OCI-LY7 (cell line): ENCODE data around the gene REG4. TPM values are rescaled to one million over a fixed set of nuclear protein-coding genes. Genes with fewer than 3 reads are reported as not detected.

Experiments used
- BruUV-seq: library from RNA; stranded (reverse); fragments of 400-500 nt; replicated peaks from 2 replicates; lab custom pipeline; 2021; lab: Mats Ljungman, UMichigan
- CTCF ChIA-PET: fragments of 300-600 bp; sonication (Branson Sonifier 250); formaldehyde crosslinking; loops from one replicate; lab custom pipeline; 2022; ENCODE audit warnings: antibody characterized with exemption; ENCODE audit not compliant: unreplicated experiment; lab: Charles Lee
- POLR2A ChIA-PET: fragments of 300-600 bp; sonication (Branson Sonifier 250); formaldehyde crosslinking; loops from one replicate; lab custom pipeline; 2022; ENCODE audit warnings: antibody characterized with exemption; lab: Charles Lee
- DNase-seq: peaks from one replicate; pipeline ENCODE4 v3.0.0-alpha.2; 2015; ENCODE audit warnings: low spot score
- H2AFZ ChIP-seq: fragments of 200-600 bp; sonication (generic), shearing (Covaris generic); 2 replicates; pipeline ENCODE4 v1.6.1; 2014; ENCODE audit warnings: mild to moderate bottlenecking, antibody characterized with exemption, low read length, moderate library complexity
- H3K27ac ChIP-seq: fragments of 200-600 bp; sonication (generic); 2 replicates; pipeline ENCODE4 v1.5.1; 2014; ENCODE audit warnings: mixed run types, low read depth, mild to moderate bottlenecking, moderate library complexity, low read length, inconsistent platforms; ENCODE audit not compliant: poor library complexity, severe bottlenecking
- H3K36me3 ChIP-seq: fragments of 200-600 bp; sonication (generic); 2 replicates; pipeline ENCODE4 v1.6.1; 2014; ENCODE audit warnings: mild to moderate bottlenecking, antibody characterized with exemption, low read length, moderate library complexity, mixed read lengths; ENCODE audit not compliant: insufficient read depth
- H3K4me1 ChIP-seq: fragments of 200-600 bp; sonication (generic); 2 replicates; pipeline ENCODE4 v1.5.1; 2014; ENCODE audit warnings: mild to moderate bottlenecking, low read length; ENCODE audit not compliant: insufficient read depth, poor library complexity, severe bottlenecking
- H3K4me2 ChIP-seq: fragments of 200-600 bp; sonication (generic); 2 replicates; pipeline ENCODE4 v1.6.1; 2014; ENCODE audit warnings: mild to moderate bottlenecking, low read length
- H3K4me3 ChIP-seq: fragments of 200-600 bp; sonication (generic); 2 replicates; pipeline ENCODE4 v1.5.1; 2014; ENCODE audit warnings: mild to moderate bottlenecking, low read depth, low read length; ENCODE audit not compliant: poor library complexity, severe bottlenecking
- H3K79me2 ChIP-seq: fragments of 200-600 bp; sonication (generic); 2 replicates; pipeline ENCODE4 v1.6.1; 2016; ENCODE audit warnings: low read depth, mild to moderate bottlenecking, low read length, moderate library complexity, mixed read lengths; ENCODE audit not compliant: insufficient read depth
- H3K9me2 ChIP-seq: fragments of 200-600 bp; sonication (generic); 2 replicates; pipeline ENCODE4 v1.6.1; 2016; ENCODE audit warnings: mild to moderate bottlenecking, low read length, mixed read lengths; ENCODE audit not compliant: insufficient read depth
- H3K9me3 ChIP-seq: fragments of 200-600 bp; sonication (generic); 2 replicates; pipeline ENCODE4 v1.6.1; 2014; ENCODE audit warnings: mild to moderate bottlenecking, mixed run types, low read length, mixed read lengths
- H4K20me1 ChIP-seq: fragments of 200-600 bp; sonication (generic); 2 replicates; pipeline ENCODE4 v1.6.1; 2014; ENCODE audit warnings: mild to moderate bottlenecking, antibody characterized with exemption, low read length, moderate library complexity, mixed read lengths; ENCODE audit not compliant: insufficient read depth
- EZH2phosphoT487 ChIP-seq: fragments of 200-600 bp; sonication (generic); IDR thresholded peaks from 2 replicates; pipeline ENCODE4 v1.6.1; 2018; ENCODE audit warnings: low read depth, borderline replicate concordance, mild to moderate bottlenecking, mixed run types, antibody characterized with exemption, low read length, moderate library complexity, mixed read lengths
- intact Hi-C: fragments of 100-400 bp; cut with micrococcal nuclease; formaldehyde crosslinking; loops from one replicate; pipeline ENCODE4 v1.10.0; 2022; ENCODE audit not compliant: unreplicated experiment
- total RNA-seq, 2 experiments: library from RNA; depleted of rRNA in 1 of 2; stranded (reverse); fragments of >200 nt in 1 of 2; shearing (Covaris generic) in 1 of 2; gene quantifications; 2 replicates each; pipeline ENCODE4 v1.2.3, GENCODE V29; 2014 to 2022
- TF ChIP-seq, protein P1 (sequence below): fragments of 200-600 bp; sonication (generic); conservative IDR thresholded peaks from 2 replicates; pipeline ENCODE4 v1.5.1; 2014; ENCODE audit warnings: mild to moderate bottlenecking, antibody characterized with exemption, low read length, moderate library complexity, mixed read lengths

REG4 gene
- total RNA-seq, 2 experiments from 2014 or later = not detected

DNA sequence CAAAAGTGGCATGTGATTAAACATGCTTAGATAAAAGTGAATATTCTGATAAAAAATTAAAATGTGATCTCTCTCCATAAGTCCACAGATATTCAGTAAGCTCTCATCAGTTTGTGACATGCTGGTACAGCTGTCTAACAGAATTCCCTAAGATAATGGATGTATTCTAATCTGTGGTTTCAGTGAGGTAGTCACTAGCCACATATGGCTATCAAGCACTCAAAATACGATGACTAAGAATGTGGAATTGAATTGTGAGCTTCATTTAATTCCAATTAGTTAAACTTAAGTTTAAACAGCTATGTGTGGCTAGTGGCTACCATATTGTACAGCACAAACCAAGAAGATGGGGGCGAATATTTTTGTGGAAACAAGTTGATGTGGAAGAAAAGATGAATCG lies 4.1 kb upstream of the REG4 start:
- Histone ChIP-seq H3K79me2 (no peaks in the 10 kb centered on the region), H4K20me1 (no peaks in the 10 kb centered on the region), H3K4me1 (no peaks in the 10 kb centered on the region), H3K9me2 (no peaks in the 10 kb centered on the region), H3K36me3 (no peaks in the 10 kb centered on the region), H3K4me3 (no peak overlapping the region), H2AFZ (no peak overlapping the region), H3K4me2 (no peak overlapping the region), H3K9me3 (no peaks in the 10 kb centered on the region), H3K27ac (no peak overlapping the region)
- no peak for TF ChIP-seq EZH2phosphoT487
- TF ChIP-seq, protein P1, sequence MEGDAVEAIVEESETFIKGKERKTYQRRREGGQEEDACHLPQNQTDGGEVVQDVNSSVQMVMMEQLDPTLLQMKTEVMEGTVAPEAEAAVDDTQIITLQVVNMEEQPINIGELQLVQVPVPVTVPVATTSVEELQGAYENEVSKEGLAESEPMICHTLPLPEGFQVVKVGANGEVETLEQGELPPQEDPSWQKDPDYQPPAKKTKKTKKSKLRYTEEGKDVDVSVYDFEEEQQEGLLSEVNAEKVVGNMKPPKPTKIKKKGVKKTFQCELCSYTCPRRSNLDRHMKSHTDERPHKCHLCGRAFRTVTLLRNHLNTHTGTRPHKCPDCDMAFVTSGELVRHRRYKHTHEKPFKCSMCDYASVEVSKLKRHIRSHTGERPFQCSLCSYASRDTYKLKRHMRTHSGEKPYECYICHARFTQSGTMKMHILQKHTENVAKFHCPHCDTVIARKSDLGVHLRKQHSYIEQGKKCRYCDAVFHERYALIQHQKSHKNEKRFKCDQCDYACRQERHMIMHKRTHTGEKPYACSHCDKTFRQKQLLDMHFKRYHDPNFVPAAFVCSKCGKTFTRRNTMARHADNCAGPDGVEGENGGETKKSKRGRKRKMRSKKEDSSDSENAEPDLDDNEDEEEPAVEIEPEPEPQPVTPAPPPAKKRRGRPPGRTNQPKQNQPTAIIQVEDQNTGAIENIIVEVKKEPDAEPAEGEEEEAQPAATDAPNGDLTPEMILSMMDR = no peak
- ChIA-PET CTCF (no interaction called here), POLR2A (no interaction called here)
- intact Hi-C loops = loop anchor here (10.0 kb wide), 1 partner anchor 49 kb away; no protein-coding TSS in a partner anchor
- no TSS peak for BruUV-seq
- DNase-seq = no peak

- no TSS peak for BruUV-seq
- Histone ChIP-seq H3K27ac (no peak overlapping the region), H3K4me1 (no peaks in the 10 kb centered on the region), H3K4me3 (no peak overlapping the region), H3K36me3 (no peaks in the 10 kb centered on the region), H3K79me2 (no peaks in the 10 kb centered on the region), H2AFZ (no peak overlapping the region), H3K9me2 (no peaks in the 10 kb centered on the region), H4K20me1 (no peaks in the 10 kb centered on the region), H3K9me3 (no peaks in the 10 kb centered on the region), H3K4me2 (no peak overlapping the region)
- intact Hi-C loops = loop anchor here (10.0 kb wide), 1 partner anchor 51 kb away; no protein-coding TSS in a partner anchor
- CTCF ChIA-PET = no interaction called here
- no peak for DNase-seq
- POLR2A ChIA-PET = no interaction called here
- TF ChIP-seq, protein P1 = no peak
These were observed 3.0 kb upstream of the REG4 start for GRCh38 chr1:119814288-119814687.

DNA sequence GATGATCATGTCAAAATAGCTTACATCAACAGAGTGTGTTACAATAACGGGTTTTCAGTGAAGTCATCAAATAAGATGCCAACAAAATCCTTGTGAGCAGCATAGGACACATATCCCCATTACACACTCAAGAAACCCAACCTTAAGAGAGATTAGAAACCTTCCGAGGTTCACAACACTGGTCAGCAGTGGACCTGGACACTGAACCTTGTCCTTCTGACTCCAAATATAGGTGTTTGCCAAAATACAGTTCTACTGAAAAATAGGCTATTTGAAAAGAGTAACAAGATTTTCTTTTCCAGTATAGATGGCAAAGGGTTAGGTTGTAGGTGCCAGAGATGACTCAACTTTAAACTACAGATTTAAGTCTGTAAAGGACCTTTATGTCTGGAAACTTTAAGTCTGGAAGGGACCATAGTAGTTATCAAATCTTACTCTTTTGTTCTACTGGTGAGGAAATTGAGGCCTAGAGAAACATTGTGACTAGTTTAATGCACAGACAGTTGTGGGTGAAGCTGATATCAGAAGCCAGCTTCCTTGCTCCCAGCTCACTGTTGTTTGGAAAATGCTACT lies 811 bp upstream of the REG4 start:
- no peaks in the 10 kb centered on the region for H3K4me1 ChIP-seq
- H3K9me2 ChIP-seq = no peaks in the 10 kb centered on the region
- H3K4me2 ChIP-seq = no peak overlapping the region
- H3K27ac ChIP-seq = no peak overlapping the region
- TF ChIP-seq EZH2phosphoT487 = no peak
- ChIA-PET POLR2A (no interaction called here), CTCF (interaction anchor here (0.6 kb wide), 1 partner anchor 40 kb away, joined by 3 read pairs; no protein-coding TSS in a partner anchor)
- intact Hi-C loops = loop anchor here (10.0 kb wide), 1 partner anchor 53 kb away; no protein-coding TSS in a partner anchor
- H3K4me3 ChIP-seq = no peak overlapping the region
- no peaks in the 10 kb centered on the region for H4K20me1 ChIP-seq
- no peaks in the 10 kb centered on the region for H3K9me3 ChIP-seq
- DNase-seq = no peak
- no peaks in the 10 kb centered on the region for H3K36me3 ChIP-seq
- BruUV-seq = no TSS peak
- H3K79me2 ChIP-seq = no peaks in the 10 kb centered on the region
- no peak overlapping the region for H2AFZ ChIP-seq
